Left lung (tissue), 10 donors: Measurements from ENCODE around the gene WIZ. TPM values are rescaled to one million over a fixed set of nuclear protein-coding genes. Genes with fewer than 3 reads are reported as not detected.

Experiments
- ATAC-seq: fragments of 200-7000 bp; cut with Tn5 transposase; one replicate; pipeline ENCODE4 v1.9.1; 2020; ENCODE audit warnings: moderate library complexity
- DNase-seq, 4 donors: peaks; one replicate each; pipeline ENCODE4 v3.0.0-alpha.2; 2013 to 2020
- H3K27ac ChIP-seq, 2 donors: fragments of 200-600 bp; sonication (generic) in 1 of 2; one replicate each; pipeline versions ENCODE4 v1.5.0 to v1.8.0; 2020 to 2021
- H3K27me3 ChIP-seq, 2 donors: fragments of 200-600 bp; sonication (generic) in 1 of 2; one replicate each; pipeline versions ENCODE4 v1.5.0 to v1.8.0; 2020 to 2021
- H3K36me3 ChIP-seq, 2 donors: fragments of 200-600 bp; sonication (generic) in 1 of 2; one replicate each; pipeline versions ENCODE4 v1.5.0 to v1.8.0; 2020 to 2021
- H3K4me1 ChIP-seq, 2 donors: fragments of 200-600 bp; one replicate each; pipeline ENCODE4 v1.8.0; 2021
- H3K4me3 ChIP-seq, 2 donors: fragments of 200-600 bp; sonication (generic) in 1 of 2; one replicate each; pipeline versions ENCODE4 v1.5.0 to v1.8.0; 2020 to 2021; ENCODE audit warnings: mild to moderate bottlenecking in 1 of 2
- H3K9me3 ChIP-seq, 2 donors: fragments of 200-600 bp; sonication (generic) in 1 of 2; one replicate each; pipeline versions ENCODE4 v1.5.0 to v1.8.0; 2020 to 2021
- intact Hi-C, 2 donors: fragments of 100-400 bp; cut with DNase I; formaldehyde crosslinking; loops; one replicate each; pipeline versions ENCODE4 v1.11.2 to v1.14.2; 2022
- polyA plus RNA-seq, 6 donors: library from polyadenylated mRNA; unstranded; fragments of 120-200 nt; gene quantifications; one replicate each; pipeline ENCODE4 v1.2.1, GENCODE V29; 2013; ENCODE audit not compliant: insufficient read length in 6 of 6
- total RNA-seq, 2 donors: library from RNA; stranded (reverse); fragmentation: NEBNext Ultra II Directional; extraction: Animal tissue kit (Norgen Biotek cat#: 25700); gene quantifications; one replicate each; pipeline ENCODE4 v1.2.1, GENCODE V29; 2021
- TF ChIP-seq, protein P1 (sequence below), 2 donors: fragments of 200-600 bp; sonication (generic) in 1 of 2; IDR thresholded peaks; one replicate each; pipeline versions ENCODE4 v1.5.0 to v1.8.0; 2021; ENCODE audit warnings: antibody characterized with exemption in 2 of 2
- donor health status: DM: no; HTN: yes; CAD: no.
- donor health status: DM: no; HTN: no; CAD: no.

WIZ gene
- total and polyA plus RNA-seq, 8 donors = 21.5 to 36.4 (median 29.7) TPM

DNA sequence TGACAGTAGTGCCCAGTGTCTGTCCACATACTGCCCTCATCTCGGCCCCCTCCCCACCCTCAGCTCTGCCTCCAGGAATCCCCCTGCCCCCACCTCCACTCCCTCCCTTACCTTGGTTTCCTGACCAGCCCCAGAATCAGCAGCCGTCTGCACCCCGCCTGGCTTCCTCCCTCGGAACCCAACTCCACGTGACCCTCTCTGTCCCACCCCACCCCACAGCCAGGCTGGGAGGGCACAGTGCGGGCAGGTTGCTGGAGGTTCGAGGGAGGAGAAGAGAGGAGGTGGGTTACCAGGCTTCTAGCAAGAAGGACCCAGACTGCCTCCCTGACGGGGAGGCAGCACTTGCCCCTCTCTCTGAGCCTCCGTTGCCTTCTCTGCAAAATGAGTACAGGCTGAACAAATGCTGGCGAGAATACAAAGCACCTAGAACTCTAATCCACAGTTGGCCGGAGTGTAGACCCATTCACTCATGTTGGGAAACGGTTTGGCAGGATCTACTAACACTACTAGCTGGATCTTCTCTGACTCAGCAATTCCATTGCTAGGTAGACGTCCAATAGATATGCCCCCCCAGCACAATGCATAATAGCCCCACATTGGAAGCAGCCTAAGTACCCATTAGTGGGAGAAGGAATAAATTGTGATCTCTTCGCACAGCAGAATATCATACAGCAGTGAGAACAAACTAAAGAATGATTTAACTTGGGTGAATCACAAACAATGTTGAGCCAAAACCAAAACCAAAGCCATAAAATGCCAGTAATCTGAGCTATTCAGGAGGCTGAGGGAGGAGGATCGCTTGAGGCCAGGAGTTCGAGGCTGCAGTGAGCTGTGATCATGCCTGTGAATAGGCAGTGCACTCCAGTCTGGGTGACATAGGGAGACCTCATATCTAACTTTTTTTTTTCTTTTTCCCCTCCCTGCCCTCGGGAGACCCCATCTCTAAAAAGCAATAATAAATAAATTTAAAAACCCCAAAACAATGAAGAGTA, 14.9 kb upstream of the WIZ start, which contains the start of gene RASAL3:
Gene RASAL3 (minus strand): TSS at position 151 of the 992 bp plus-strand sequence. CDS start 186 bp downstream, outside the sequence.
- Histone ChIP-seq H3K4me3 (peak within 1 kb of the TSS; percentile 24 to 58), H3K27ac (peak within 1 kb of the TSS; percentile 56 to 91)
- peak in 2 of 4 donors; percentile 55 to 89 for DNase-seq

GRCh38 chr19:15463861-15464371, 14.2 kb upstream of the WIZ start:
- H3K4me3 ChIP-seq = peak overlapping the region; percentile 24 to 58

More for the DNA sequence above, 14.9 kb upstream of the WIZ start, which contains the start of gene RASAL3:
- Histone ChIP-seq H3K9me3 (no peaks in the 10 kb centered on the region), H3K4me1 (peaks cover 3 to 63% of the 10 kb centered on the region in 2 donors), H3K27me3 (peaks cover 8 to 25% of the 10 kb centered on the region in 2 donors), H3K36me3 (peaks cover 0 to 17% of the 10 kb centered on the region in 2 donors)
- TF ChIP-seq, protein P1, sequence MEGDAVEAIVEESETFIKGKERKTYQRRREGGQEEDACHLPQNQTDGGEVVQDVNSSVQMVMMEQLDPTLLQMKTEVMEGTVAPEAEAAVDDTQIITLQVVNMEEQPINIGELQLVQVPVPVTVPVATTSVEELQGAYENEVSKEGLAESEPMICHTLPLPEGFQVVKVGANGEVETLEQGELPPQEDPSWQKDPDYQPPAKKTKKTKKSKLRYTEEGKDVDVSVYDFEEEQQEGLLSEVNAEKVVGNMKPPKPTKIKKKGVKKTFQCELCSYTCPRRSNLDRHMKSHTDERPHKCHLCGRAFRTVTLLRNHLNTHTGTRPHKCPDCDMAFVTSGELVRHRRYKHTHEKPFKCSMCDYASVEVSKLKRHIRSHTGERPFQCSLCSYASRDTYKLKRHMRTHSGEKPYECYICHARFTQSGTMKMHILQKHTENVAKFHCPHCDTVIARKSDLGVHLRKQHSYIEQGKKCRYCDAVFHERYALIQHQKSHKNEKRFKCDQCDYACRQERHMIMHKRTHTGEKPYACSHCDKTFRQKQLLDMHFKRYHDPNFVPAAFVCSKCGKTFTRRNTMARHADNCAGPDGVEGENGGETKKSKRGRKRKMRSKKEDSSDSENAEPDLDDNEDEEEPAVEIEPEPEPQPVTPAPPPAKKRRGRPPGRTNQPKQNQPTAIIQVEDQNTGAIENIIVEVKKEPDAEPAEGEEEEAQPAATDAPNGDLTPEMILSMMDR (IDR thresholded peaks at IDR 0.05) = no peak
- intact Hi-C loops = no loop called here
- ATAC-seq = peak; percentile 65

DNA sequence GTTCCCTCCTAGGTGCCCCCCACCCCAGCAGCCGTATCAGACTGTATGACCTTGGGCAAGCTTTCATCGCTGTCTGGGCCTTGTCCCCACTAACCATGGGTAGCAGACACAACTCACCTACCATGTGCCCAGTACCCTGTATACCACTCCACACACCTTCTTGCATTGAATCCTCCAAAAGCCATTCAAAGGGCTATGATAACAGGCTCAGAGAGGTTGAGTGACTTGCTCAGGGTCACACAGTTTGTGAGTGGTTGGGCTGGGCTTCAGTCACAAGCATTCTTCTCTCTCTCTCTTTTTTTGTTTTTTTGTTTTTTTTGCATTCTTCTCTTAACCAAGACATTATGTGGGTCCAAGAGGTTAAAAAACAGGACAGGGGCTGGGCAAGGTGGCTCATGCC, 11.9 kb upstream of the WIZ start:
- no peak overlapping the region for H3K4me3 ChIP-seq
- intact Hi-C loops = no loop called here
- peaks cover 11 to 34% of the 10 kb centered on the region in 2 donors for H3K27me3 ChIP-seq
- DNase-seq (no peak), ATAC-seq (no peak)
- H3K4me1 ChIP-seq = peaks cover 2 to 38% of the 10 kb centered on the region in 2 donors
- no peak overlapping the region for H3K27ac ChIP-seq
- peaks cover 0 to 38% of the 10 kb centered on the region in 2 donors for H3K36me3 ChIP-seq
- no peaks in the 10 kb centered on the region for H3K9me3 ChIP-seq
- TF ChIP-seq, protein P1 (IDR thresholded peaks at IDR 0.05) = no peak

More at GRCh38 chr19:15463861-15464371, 14.2 kb upstream of the WIZ start:
- Histone ChIP-seq H3K27me3 (peaks cover under 1 to 17% of the 10 kb centered on the region in 2 donors), H3K27ac (peak overlapping the region; percentile 56 to 91), H3K4me1 (peaks cover 3 to 56% of the 10 kb centered on the region in 2 donors), H3K9me3 (no peaks in the 10 kb centered on the region), H3K36me3 (peaks cover 0 to 19% of the 10 kb centered on the region in 2 donors)
- TF ChIP-seq, protein P1 (IDR thresholded peaks at IDR 0.05) = no peak
- intact Hi-C loops = no loop called here
- ATAC-seq (peak; percentile 68), DNase-seq (peak in 2 of 4 donors; percentile 52 to 91)

DNA sequence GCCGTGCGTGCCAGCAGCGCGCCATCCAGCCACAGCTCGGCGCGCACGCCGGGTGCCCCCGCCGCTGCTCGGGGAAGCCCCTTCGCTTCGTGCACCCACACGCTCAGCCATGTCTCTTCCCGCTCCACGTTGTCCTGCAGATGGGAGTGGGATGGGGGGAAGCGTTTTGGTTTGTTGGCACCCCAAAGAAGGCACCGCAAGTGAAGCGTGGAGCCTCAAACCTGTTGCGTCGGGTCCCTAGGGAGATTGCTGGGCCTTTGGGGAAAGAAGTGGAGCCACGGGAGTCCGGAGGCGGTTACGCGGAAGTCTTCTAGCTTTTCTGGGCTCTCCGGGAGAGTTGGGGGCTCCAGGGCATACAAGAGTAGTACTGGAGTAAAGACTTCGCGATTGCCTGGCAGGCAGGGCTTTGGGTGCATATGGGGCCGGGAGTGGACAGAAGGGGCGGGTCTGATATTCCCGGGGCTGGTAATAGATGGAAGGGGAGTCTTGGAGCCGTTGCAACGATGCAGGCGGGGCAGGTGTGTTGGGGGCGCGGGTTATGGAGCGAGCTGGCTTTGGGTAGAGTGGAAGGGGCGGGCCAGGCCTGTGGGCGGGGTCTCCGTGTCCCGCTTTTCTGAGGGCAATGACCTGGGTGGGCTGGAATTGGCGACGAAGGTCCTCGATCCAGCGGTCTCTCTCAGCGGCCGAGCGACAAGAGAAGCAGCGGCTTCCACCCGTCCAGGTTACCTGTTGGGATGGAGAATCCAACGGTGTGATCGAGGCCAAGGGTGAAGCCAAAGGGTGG, 8.1 kb upstream of the WIZ start:
- TF ChIP-seq, protein P1 (IDR thresholded peaks at IDR 0.05) = no peak
- Histone ChIP-seq H3K4me1 (peaks cover 2 to 14% of the 10 kb centered on the region in 2 donors), H3K27me3 (peaks cover 11 to 41% of the 10 kb centered on the region in 2 donors), H3K27ac (no peak overlapping the region), H3K4me3 (no peak overlapping the region), H3K9me3 (no peaks in the 10 kb centered on the region), H3K36me3 (peaks cover 0 to 76% of the 10 kb centered on the region in 2 donors)
- ATAC-seq (no peak), DNase-seq (no peak)
- intact Hi-C loops = no loop called here
